HG02642 (cell line): ENCODE data around the gene ASF1B.

Experiments used
- ATAC-seq: cut with Tn5 transposase; IDR thresholded peaks from one replicate; pipeline ENCODE4 v1.9.1; 2021; ENCODE audit warnings: mild to moderate bottlenecking; ENCODE audit not compliant: unreplicated experiment, poor library complexity

Gene ASF1B

DNA sequence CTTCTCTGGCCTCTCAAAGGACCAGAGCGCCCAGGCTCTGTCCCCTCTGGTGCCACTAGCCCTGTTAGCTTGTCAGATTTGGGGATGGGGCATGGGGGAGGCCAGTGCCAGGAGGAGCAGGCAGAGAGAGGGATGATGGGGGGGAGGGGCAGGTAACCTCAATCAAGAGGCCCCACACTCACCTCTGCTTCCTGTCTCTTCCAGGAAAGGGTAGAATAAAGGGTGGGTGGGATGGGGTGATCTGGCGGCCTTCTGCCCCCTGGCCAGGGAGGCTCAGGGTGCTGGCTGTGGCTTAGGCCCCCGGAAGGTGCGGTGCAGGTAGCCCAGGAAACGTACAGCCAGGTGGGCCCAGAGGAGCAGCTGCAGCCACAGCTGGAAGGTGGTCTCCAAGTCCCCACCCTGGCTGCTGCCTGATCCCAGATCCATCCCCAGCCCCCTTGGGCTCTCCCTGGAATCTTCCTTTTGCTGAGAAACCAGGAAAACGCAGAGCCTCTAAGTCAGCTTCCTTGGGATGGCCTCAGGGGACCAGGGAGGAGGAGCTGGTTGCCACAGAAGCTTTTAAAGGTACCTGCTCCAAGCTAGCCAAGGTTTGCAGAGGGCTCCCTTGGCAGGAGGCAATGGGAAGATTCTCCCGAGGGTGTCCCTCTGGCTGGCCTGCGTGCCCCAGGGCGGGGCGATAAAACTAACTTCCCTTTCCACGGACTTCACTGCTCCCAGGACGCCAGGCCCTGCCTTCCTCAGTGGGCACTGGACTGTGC, 24.2 kb downstream of the ASF1B start:
- ATAC-seq = no peak

DNA sequence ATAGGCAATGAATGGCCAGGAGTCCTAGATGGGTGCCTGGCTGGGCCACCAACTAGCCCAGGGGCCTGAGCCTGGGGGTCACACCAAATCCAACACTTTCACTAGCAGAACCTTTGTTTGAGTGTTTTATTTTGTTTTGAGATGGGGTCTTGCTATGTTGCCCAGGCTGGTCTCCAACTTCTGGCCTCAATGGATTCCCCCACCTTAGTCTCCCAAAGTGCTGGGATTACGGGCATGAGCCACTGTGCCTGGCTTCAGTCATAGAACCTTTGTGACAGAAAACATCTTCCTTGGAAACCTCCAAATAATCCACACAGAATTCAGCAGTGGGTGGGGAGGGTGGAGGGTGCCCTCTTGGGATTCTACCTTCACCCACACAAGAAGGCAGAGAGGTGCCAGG, 24.9 kb downstream of the ASF1B start:
- no peak for ATAC-seq

DNA sequence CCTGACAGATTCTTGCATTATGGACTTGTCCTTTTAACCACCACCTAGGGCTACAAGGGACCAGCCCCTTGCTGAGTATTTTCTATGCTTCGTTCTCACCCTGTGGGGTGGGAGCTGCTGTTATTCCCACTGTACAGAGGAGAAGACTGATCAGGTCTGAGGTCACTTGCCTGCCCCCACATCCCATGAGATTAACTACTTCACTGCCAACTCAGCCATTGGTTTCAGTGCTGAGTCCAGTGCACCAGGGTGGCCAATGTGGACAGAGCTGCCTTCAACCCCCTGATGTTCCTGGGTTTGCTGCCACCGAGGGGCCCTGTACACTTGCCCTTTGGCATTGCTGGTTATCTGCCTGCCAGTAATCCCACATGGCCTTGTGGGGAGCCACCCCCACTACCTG, 25.7 kb downstream of the ASF1B start:
- no peak for ATAC-seq

DNA sequence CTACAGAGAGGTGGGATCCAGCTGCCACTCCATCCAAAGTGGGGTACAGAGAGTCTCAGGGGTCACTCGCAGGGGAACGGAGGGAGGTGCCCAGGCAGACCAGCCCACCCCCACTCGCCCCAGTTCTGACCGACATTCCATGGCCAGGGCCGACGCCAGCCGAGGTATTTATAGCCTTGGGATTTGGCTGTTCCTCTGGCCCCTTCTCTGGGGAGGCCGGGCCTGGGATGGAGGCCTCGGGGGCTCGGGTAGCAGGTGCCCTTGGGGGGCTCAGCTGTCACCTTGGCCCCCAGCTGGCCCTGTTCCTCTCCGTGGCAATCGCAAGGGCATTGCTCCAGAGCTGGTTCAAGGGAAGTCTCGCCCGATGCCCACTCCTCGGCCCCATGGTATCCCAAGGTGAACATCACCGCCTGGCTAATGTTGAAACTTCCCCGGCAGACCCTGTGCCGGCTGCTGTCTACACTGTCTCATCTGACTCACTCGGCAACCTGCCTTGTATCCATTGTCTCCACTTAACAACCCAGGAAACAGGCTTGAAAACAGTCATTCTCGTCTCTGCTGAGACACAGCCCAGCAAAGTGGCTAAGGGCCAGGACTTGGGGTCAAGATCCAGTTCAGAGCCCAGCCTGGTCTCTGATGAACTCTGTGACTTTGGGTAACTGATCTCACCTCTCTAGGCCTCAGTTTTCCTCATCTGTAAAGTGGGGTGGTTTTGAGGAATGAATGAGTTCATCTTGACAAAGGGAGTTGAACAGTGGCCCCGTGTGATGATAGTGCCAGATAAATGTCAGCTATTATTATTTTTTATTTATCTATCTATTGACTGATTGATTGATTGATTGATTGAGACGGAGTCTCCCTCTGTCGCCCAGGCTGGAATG, 28.6 kb downstream of the ASF1B start:
- ATAC-seq = no peak

DNA sequence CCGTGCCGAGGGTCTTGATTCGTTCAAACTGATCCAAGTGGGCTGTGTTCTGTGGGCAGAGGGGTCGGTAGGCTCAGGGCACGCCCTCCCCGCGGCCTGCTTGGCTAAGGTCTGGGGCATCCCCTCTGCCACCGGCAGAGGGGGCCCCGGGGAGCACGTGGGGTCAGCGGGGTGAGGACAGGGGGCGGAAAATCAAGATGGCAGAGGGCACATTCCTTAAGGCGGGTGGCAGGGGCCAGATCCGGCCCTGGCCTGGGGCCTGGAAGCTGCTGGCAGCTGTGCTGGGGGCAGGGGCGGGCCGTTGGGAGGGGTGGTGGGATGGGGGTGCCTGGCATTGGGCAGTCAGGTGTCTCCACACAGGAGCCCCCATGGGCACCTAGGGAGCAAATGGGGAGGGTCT, 29.5 kb downstream of the ASF1B start:
- no peak for ATAC-seq

DNA sequence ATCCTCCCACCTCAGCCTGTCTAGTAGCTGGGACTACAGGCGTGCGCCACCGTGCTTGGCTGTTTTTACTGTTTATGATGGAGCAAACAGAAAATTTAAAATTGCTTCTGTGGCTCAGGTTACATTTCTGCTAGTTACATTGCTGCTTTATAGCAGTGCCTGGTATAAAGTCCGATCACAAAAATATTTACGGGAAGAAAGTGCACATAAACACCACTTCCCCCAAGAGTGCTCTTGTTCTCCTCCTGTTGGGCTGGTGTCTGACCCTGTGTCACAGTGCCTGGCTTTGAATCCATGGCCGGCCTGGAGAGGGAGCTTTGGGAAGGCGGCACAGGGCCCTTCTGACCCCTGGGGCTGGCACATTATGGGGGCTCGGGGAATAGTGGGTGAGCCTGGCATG, 30.7 kb downstream of the ASF1B start:
- ATAC-seq = no peak

DNA sequence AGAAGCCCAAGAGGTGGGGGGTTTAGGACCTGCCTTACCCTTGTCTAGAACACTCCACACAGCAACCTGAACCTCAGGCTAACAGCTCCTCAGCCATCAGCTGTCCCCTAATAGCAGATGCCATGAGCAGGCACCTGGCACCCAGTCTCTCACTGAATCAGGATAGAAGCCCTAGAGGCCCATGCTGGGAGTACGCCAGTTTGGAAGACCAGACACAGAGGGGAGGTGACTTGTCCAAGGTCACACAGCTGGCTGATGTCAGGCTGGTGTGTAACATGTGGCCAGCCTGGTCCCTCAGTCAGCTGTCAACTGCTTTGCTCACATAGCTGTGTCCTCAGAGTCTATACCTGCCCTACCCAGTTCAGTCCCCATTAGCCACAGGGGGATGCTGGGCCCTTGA, 33.1 kb downstream of the ASF1B start:
- ATAC-seq = no peak

DNA sequence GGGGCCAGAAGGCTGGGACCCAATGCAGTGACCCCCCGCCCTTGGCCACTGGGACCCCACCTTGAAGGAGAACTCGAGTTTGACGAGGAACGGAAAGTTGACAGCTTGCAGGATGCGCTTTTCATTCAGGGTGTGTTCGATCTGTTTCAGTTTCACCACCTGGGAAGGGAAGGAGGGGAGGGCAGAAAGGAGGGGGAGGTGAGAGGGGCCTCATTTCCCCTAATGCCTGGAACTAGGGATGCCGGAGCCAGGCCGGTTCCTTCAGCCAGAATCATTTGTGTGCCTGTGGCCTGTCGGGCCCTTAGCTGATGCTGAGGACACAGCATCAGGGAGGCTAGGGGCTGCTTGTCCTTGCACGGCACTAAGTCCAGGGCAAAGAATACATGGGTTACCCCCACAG, 33.6 kb downstream of the ASF1B start:
- no peak for ATAC-seq

DNA sequence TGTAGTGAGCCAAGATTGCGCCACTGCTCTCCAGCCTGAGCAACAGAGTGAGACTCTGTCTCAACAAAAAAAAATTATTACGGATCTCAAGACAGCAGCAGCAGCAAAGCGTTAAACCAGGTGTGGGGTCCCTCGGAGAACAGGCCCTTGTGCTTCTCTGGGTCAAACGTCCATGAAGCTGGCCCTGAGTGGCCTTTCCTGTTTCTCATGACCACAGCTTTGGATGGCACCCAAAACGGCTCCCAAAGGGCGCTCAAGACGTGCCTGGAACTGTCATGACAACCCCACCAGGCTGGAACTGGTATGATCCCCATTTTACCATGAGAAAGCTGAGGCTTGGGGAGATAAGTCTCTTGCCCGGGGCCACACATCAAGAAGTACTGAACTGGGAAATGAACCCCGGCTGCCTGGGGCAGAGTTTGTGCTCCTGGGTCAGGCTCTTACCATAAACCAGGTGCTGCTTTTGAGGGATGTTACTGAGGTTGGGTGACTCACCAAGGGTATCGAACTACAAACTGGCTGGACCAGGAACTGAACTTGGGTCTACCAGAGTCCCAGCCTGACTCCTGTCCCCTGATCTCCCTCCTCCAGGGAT, 34.2 kb downstream of the ASF1B start:
- no peak for ATAC-seq

DNA sequence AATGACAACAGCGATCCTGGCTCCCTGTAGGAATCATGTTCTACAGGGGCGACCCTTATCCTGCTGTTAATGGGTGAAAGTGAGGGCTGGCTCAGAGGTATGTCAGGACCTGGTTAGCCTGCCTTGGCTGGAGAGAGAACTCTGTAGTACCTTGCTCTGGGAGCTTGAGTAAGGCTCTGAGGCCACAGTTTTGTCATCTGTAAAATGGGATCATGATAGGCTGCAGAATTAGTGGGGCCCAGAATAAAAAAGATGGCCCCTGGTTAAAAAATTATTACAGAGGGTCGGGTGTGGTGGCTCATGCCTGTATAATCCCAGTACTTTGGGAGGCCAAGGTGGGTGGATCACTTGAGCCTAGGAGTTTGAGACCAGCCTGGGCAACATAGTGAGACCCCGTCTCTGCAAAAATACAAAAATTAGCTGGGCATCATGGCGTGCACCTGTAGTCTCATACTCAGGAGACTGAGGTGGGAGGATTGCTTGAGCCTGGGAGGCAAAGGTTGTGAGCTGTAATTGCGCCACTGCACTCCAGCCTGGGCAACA, 35.3 kb downstream of the ASF1B start:
- ATAC-seq = no peak

DNA sequence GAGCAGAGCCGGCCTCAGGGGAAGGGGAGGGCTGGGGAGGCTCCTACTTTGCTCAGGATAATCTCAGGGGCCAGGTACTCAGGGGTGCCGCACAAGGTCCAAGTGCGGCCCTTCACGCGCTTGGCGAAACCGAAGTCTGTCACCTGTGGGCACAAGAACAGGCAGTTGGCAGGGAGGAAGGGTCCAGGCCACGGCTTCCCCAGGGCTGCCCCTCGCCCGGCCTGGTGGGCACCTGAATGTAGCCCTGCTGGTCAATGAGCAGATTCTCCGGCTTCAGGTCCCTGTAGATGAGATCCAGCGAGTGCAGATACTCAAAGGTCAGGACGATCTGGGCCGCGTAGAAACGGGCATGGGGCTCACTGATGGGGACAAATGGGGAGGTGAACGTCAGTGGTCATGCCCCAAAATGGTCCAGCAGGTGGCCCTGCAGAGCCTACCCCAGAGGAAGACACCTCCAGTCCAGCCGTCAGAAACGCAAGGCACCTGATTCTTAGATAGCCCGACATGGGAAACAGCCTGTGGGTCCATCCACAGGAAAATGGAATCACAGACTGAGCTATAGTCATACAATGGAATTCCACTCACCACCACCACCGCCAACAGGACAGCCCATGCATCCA, 38.7 kb downstream of the ASF1B start:
- ATAC-seq = no peak

DNA sequence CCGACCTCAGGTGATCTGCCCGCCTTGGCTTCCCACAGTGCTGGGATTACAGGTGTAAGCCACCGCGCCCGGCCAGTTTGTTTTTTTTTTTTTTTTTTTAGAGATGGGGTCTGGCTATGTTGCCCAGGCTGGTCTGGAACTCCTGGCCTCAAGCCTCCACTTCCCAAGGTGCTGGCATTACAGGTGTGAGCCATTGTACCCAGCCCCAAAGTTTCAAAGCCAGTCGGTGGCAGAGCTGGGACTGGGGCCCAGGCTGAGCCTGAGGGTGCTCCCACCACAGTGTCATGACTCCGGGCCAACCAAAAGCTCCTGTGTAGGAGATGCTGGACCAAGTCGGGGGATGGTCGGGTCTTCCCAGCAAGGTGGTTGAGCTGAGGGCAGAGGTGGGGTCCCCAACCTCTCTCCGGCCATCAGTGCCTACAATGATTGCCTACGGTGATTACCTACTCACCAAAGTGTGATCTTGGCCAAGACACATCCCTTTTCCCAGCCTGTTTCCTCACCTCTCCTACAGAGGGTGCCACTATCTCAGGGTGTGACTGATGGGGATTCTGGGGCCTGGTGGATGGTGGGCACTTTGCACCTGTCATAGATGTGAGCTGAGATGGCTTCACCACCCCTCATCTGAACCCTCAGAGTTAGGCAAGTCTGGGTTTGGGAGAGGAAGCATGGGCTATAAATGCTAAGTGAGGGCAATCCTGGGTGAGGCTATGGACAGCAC, 40.0 kb downstream of the ASF1B start:
- no peak for ATAC-seq

DNA sequence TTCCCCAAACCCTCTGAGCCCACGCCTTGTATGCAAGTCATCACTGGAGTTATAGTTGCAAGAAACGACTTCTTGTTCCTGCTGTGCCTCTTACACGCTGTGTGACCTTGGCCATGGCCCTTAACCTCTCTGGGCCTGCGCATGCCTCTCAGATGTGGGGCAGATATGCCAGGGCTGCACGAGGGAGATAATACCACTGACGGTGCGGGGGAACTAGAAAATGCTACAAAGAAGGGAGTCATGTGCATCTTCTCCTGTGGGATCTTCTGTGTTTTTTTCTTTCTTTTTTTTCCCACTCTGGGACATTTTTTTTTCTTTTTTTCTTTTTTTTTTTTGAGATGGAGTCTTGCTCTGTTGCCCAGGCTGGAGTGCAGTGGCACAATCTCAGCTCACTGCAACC, 41.5 kb downstream of the ASF1B start:
- ATAC-seq = no peak

DNA sequence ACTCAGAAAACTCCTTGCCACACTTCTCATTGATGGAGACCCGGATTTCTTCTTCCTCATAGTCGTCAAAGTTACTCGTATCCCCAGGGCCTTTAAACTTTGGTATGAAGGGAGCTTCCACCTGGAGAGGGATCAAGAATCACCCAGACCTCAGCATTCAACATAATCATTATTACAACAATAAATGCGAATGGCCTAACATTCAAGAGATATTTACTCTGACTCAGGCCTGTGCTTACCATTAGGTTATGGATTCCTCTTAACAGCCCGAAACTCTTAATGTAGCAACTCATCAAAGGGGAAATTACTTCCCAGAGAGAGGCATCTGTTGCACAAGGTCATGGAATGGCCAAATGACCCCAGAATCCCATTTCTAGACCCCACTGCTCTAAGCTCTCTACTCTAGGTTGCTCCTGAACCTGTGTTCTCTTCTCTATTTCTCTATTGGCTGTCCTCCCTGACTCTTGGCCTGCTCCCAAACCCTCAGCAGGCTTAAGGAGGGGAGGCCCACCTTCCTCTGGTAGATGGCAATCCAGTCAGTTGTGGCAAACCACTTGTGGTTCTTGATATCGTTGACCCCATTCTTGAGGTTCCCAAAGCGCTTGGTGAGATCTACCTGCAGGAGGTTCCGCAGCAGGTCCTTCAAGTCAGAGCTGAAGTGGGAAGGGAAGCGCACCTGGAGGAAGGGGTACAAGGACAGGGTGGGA, 43.1 kb downstream of the ASF1B start:
- ATAC-seq = no peak

DNA sequence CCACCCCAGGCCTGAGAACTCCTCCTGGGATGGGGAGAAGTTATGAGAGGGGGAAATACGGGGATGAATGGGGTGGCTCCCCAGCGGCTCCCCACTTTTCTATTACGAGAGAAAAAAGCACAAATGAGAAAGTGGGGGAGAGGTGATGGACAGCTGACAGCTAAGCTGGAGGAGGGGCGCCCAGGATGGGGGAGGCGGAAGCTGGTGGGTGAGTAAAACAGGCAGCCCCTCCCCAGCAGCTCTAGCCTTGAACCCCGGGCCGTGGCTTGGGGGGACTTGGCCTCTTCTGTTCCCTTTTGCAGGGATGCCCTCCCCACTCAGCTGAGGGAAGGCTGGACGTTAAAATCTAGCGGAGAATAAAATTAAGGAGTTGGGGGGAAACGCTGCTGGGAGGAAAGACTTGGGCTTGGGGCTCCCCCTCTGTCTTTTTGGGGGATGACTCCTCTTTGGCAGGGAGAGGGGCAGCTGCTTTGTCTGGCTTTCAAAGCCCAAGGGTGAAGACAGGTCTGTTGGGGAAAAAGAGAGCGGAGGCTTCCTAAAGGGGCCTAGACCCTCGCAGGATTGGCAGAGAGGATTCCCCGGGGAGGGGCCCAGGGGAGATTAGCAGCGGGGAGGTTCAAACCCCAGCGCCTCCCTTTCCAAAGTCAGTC, 44.5 kb downstream of the ASF1B start:
- ATAC-seq = peak; percentile 6

DNA sequence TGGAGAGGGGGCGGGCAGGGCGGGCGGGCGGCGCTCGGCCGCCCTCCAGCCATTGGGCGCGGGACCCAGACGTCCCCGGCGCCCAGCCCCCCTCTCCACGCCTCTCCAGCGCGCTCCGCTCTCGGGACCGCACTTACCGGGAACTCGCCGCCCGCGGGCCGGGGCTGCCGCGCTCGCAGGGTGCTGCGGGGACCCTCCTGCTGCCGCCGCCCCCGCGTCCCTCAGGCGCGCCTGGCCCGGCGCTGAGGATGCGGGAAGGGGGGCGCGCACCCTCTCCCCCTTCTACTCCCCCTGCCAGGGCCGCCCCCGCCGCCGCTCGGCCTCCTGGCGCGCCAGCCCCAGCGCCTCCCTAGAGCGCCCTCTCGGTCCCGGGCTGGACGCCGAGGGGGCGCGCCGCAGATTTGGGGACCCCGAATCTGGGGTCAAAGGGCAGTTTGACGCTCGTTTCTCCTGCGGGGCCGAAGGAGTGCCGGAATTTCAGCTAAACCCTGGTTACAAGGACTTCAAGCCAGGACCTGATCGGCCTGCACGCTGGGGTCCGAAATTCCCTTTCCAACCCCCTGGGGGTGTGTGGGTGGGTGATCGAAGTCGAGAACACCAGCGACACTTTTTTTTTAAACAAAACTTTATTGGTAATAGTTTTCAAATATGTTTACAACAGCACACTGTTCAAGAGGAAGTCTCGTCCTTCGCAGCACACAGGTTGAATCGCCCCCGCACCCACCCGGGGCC, 45.1 kb downstream of the ASF1B start:
- peak; percentile 65 for ATAC-seq

DNA sequence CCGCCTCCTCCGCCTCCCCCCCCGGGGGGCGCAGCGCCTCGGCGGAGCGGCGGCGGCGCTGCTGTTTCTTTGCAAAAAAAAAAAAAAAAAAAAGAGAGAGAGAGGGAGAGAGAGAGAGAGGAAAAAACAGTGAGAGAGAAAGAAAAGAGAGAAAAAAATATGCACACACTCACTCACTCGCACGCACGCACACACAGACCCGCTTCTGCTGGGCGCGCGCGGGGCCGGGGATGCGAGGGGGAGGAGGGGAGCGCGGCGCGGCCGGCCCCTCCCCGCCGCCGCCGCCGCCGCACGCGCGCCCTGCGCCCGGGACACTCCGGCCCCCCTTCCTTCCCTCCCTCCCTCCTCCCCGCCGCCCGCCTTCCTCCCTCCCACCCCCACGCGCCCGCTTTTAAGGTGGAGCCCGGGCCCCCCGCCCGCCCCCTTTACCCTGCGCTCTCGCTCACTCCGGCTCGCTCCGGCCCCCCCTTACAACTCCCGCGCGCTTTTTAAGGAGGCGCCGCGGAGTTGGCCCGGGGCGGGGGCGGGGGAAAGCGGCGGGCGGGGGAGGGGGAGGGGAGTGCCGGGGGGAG, 45.8 kb downstream of the ASF1B start, which contains the start of gene SAMD1:
Gene SAMD1 (minus strand): TSS at position 243 of the 572 bp plus-strand sequence.
- ATAC-seq = peak; percentile 49
